DMS79 (cell line): ENCODE data around the gene MYO1E.
"Not testable (repeated sequence)": the region's sequence is repeated elsewhere in the genome, so short reads cannot be mapped to it uniquely, and the experiment has no call there.

Experiments used
- DNase-seq: peaks from one replicate; lab custom pipeline; 2025; lab: John Stamatoyannopoulos, UW

MYO1E gene

GRCh38 chr15:59162080-59162479 lies 210.6 kb downstream of the MYO1E start:
- not testable (repeated sequence) for DNase-seq

DNA sequence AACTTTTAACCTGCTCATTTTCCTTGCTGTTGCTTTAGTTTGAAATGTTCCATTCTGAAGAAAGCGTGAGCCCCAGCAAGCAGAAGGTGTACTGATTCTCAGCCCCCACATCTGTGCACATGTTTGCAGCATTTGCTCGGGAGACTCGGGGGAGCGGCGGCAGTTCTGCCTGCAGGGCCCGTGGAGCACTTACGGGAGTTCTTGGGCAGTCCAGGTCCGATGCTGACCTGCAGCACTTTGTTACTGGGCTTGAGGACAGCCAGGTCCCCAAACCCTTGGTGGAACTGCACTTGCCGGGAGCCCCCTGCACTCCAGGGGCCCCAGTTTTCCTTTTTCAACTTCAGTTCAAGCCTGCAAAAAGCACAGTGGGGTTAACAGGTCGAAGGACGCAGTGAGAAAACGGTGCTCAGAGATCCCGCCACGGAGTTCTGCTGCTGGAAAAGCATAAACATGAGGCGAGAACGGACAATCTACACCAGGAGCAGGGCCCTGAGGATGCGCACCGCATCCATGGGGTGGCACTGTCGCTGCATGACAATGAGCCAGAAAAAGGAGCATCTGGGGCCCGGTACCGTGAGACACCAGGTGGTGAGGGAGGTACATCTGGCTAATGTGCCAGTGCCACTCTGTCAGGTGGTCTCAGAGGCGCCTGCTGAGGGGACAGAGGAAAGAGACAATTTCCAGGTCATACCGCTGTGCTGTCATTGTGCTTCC lies 211.6 kb downstream of the MYO1E start:
- no peak for DNase-seq

- DNase-seq: no peak
These were observed 213.5 kb downstream of the MYO1E start for GRCh38 chr15:59159210-59159609.

DNA sequence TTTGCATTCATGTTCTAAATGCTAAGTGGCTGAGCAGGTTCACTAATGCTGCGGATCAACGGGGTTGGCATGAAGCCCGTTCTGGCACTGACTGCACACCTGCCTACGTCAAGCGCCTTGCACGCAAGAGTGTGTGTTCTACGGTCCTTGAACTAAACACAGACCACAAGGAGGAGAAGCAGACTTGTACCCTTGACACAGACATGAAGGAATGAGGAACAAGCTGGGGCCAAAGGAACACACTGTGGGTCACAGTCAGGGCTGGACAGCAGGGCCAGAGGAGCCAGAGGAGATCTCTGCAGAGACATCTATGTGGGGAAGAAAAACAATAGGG lies 214.0 kb downstream of the MYO1E start:
- peak; percentile 83 for DNase-seq

DNA sequence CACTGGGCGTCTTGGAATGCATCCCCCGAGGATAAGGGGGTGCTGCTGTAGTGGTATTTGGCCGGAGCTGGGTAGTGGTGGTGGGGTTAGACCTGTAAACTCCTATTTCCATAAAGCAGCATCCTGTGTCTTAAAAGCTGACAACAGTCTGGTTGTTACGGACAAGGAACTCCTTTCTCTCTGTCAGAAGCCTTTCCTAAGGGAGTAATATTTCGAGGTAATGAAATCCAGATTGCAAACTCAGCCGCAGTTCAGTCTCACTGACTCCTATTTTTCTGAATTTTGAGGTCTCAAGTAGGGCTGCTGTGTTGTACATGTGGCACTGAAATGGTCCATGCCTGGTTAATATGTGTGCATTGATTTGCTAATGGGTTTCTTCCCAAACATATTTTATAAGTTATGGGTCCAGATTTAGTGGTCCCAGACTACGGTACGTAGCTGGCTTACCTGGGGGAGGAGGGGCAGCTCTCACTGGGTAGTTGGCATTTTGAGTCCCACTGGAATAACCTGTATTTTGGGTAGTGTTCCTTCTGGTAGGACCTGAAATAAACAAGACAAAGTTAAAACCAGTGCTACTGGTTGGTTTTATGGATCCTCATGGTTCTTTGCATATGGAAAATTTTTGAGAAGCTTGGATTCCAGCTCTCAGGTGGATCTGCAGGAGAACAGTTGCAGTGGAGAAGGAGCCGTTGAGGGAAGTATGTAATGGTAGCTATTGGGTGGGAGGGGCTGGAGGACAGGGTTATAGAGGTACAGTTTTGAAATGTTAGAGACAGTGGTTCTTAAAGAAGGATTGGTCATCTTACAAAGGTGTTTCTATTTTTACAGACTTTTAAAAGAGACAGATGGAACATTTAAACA lies 214.6 kb downstream of the MYO1E start:
- no peak for DNase-seq

GRCh38 chr15:59157396-59157795 lies 215.3 kb downstream of the MYO1E start:
- DNase-seq: no peak

GRCh38 chr15:59155431-59155830 lies 217.2 kb downstream of the MYO1E start:
- no peak for DNase-seq

DNA sequence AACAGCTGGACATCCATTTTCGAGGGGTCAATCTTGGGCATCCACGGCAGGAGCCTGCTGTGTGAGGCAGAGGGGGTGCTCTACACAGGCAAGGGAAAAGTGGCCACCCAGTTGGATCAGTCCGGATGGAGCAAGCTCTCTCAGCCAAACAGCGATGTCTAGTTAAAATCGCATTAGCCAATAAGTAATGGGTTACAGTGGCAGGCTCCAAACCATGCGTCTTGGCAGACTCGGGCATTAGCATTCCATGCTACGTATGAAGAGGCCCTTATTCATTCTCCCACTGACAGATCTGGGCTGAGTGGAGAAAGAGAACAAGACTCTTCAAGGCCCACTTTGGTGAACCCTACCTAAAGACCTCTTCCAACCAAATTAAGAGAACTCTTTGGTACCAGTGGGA lies 218.4 kb downstream of the MYO1E start:
- no peak for DNase-seq

DNA sequence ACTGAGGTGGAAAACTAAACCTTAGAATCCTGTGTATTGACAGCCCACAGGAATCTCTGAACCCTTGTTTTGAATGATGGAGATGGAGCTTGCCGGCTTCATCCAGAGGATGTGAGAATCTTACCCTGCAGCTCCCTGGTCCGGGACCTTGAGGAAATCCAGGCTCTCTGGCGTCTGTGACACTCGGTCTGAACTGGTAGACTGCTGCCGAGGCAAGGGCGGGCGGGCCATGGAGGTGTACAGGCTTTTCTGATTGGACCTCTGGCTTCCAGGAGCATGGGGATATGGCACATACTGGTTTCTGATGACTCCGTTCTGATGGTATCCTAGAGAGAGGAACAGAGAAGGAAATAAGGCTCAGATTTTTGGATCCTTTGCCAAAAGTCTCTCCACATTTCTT lies 219.2 kb downstream of the MYO1E start:
- no peak for DNase-seq

DNA sequence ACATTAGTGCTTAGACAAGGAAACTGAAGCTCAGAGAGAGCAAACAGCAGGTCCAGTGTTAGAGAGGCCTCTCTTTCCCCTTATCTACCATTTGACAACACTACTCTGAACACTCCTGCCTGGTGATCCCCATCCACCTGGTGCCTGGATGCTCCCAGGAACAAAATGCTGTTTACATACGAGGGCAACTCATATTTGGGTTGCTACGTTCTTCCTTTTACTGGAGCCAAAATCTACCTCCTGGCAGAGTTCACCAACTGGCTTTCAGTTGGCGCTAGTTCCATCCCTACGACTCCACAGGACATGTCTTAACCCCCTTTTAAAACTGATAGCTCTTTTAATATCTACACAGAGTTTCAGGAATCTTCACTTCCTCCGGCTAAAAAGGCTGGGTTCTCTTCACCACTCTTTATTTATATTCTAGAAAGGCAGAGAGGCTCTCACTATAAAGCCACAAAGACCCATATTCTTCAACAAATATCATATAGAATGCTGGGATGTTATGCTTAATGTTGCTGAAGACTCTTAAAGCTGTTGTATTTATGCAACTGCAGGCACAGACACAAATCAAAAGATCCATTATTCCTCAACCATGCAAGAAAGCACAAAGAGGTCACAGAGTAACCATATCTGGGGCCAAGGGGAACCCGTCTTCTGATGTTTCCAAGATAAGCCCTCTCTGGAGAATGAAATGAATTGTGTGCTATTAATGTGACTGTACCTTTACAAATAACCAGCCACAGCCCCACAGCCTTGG lies 219.8 kb downstream of the MYO1E start:
- no peak for DNase-seq

- no peak for DNase-seq
These were observed 222.5 kb downstream of the MYO1E start for GRCh38 chr15:59150185-59150584.

GRCh38 chr15:59148153-59148833 lies 224.4 kb downstream of the MYO1E start:
- DNase-seq: no peak

- no peak for DNase-seq
These were observed 225.0 kb downstream of the MYO1E start for GRCh38 chr15:59147666-59148065.

GRCh38 chr15:59144594-59144993 lies 228.1 kb downstream of the MYO1E start:
- DNase-seq: not testable (repeated sequence)

GRCh38 chr15:59143281-59143680 lies 229.4 kb downstream of the MYO1E start:
- no peak for DNase-seq

DNA sequence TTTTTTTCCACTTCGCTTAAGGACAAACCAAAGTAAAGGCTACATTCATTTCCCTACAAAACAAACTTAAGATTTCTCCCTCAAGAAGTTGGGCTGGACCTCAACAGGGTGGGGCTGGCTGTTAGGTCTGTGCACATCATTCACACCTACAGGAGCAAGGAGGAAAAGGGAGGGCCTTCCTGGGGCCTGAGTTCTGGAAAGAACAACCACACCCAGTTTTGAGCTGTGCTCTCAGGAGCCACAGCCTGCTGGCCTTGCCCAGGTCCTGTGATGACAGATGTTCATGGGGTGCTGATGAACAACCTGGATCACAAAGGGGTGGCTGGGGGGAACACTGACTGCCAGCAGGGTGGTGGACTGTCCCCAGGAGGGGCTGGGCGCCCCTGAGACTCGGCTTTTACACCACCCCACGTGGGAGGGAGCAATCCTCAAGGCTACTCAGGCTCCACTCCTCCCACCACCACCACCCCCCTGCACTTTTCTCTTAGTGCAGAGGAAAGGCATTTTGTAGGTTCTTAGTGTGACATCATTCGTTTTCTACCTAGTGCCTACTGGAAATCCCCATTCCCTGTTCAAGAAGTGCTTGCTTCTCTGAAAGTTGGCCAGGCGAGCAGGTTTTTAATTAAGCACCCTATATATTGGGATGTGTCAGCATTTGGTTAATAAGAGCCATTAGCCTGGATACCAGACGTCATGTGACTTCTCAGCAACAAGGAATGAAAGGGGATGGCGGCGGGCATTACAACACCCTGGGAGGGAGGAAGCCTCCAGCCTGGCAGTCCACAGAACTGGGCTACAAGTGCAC lies 232.0 kb downstream of the MYO1E start:
- DNase-seq: no peak

- DNase-seq: no peak
These were observed 234.4 kb downstream of the MYO1E start for GRCh38 chr15:59138243-59138642.

DNA sequence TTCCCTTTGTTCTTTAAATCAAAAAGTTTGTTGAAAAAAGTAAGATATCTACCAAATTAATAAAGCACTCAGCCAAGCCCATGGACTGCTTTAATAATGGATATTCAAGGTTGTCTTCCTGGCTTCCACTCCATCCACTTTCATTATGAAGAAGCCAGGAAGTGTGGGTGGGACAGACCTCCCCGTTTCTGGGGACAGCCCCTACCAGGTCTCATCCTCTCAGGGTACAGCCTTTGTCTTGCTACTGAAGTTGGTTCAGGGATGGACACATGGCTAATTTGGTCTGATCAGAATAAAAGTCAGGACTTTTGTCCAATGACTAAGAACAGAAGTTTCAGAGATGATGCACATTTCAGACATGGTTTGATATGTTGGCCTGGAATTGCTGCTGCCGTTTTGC lies 235.1 kb downstream of the MYO1E start:
- no peak for DNase-seq

- no peak for DNase-seq
These were observed 238.7 kb downstream of the MYO1E start for GRCh38 chr15:59133929-59134427.

DNA sequence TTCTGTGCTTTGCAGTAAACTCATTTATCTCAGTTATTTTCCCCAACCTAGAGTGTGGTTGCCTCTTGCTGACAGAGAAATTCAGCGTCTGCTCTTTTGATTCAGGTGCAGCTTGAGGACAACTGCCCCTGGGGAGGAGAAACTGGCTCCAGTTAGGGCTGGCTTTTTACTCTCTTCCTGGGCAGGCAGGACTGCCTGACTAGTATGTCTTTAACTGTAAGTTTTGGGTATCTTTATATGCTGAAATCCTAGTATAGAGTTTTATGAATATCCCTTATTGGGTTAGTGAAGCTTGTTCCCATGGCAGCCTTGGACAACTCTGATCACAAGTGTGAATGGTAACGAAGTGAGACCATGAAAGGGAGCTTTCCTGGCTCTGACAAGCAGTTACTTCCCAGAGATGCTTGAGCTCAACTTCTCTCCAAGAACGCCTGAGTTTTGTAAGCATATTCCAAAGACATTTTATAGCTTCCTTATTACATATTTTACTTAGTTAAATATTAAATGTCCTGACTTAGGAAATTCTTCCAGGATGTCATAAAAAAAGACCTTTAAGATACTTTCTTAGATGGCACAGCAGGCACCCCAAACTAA lies 240.6 kb downstream of the MYO1E start:
- no peak for DNase-seq

DNA sequence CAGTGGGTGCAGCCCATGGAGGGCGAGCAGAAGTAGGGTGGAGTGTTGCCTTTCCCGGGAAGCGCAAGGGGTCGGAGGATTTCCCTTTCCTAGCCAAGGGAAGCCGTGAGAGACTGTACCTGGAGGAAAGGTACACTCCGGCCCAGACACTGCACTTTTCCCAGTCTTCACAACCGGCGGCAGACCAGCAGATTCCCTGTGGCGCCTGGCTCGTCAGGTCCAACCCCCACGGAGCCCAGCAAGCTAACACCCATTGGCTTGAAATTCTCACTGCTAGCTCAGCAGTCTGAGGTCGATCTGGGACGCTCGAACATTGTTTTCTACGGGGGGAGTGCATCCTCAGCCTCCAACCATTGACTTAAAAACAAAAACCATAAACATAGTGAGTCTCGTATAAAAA lies 241.2 kb downstream of the MYO1E start:
- no peak for DNase-seq
